Karpas-422 (cell line): Measurements from ENCODE around the gene HOXB7. TPM values are rescaled to one million over a fixed set of nuclear protein-coding genes. Genes with fewer than 3 reads are reported as not detected.

ENCODE experiments used
- DNase-seq: peaks from one replicate; pipeline ENCODE4 v3.0.0-alpha.2; 2015
- H2AFZ ChIP-seq: fragments of 200-600 bp; sonication (generic); 2 replicates; pipeline ENCODE4 v1.6.1; 2014; ENCODE audit warnings: antibody characterized with exemption, low read length, mixed read lengths
- H3K27ac ChIP-seq: fragments of 200-600 bp; sonication (generic); 2 replicates; pipeline ENCODE4 v1.5.1; 2014; ENCODE audit warnings: mild to moderate bottlenecking, low read length, moderate library complexity
- H3K27me3 ChIP-seq: fragments of 200-600 bp; sonication (generic); 2 replicates; pipeline ENCODE4 v1.6.1; 2014; ENCODE audit warnings: low read length, mixed read lengths
- H3K36me3 ChIP-seq: fragments of 200-600 bp; sonication (generic); 2 replicates; pipeline ENCODE4 v1.6.1; 2014; ENCODE audit warnings: low read length, mixed read lengths; ENCODE audit not compliant: insufficient read depth
- H3K4me1 ChIP-seq: fragments of 200-600 bp; sonication (generic); 2 replicates; pipeline ENCODE4 v1.6.1; 2014; ENCODE audit warnings: mild to moderate bottlenecking, low read length, mixed read lengths
- H3K4me2 ChIP-seq: fragments of 200-600 bp; sonication (generic); 2 replicates; pipeline ENCODE4 v1.6.1; 2014; ENCODE audit warnings: low read length, low read depth, mild to moderate bottlenecking; ENCODE audit not compliant: poor library complexity, severe bottlenecking
- H3K4me3 ChIP-seq: fragments of 200-600 bp; sonication (generic); 2 replicates; pipeline ENCODE4 v1.5.1; 2014; ENCODE audit warnings: mild to moderate bottlenecking, antibody characterized with exemption, low read length, mixed read lengths
- H3K79me2 ChIP-seq: fragments of 200-600 bp; sonication (generic); 2 replicates; pipeline ENCODE4 v1.6.1; 2014; ENCODE audit warnings: mild to moderate bottlenecking, low read length, mixed read lengths
- H3K9ac ChIP-seq: fragments of 200-600 bp; sonication (generic); 2 replicates; pipeline ENCODE4 v1.6.0; 2014; ENCODE audit warnings: low read length
- H3K9me2 ChIP-seq: fragments of 200-600 bp; sonication (generic), shearing (Covaris generic); replicated peaks from 2 replicates; pipeline ENCODE4 v1.6.0; 2014; ENCODE audit warnings: mild to moderate bottlenecking, low read length, moderate library complexity; ENCODE audit not compliant: insufficient read depth
- H3K9me3 ChIP-seq: fragments of 300-700, 200-600 bp; sonication (generic); 2 replicates; pipeline ENCODE4 v1.6.1; 2014; ENCODE audit warnings: low read length, mixed read lengths
- H4K20me1 ChIP-seq: fragments of 200-600 bp; sonication (generic); 2 replicates; pipeline ENCODE4 v1.6.1; 2014; ENCODE audit warnings: mild to moderate bottlenecking, antibody characterized with exemption, low read length, low read depth; ENCODE audit not compliant: insufficient read depth
- total RNA-seq: library from RNA; depleted of rRNA; stranded (reverse); fragments of >200 nt; shearing (Covaris generic); gene quantifications from 2 replicates; pipeline ENCODE4 v1.2.3, GENCODE V29; 2014; ENCODE audit warnings: low replicate concordance

The HOXB7 gene
- total RNA-seq, 1 experiment from 2014 or later, result 9.7 TPM

- Histone ChIP-seq H3K36me3 (no peaks in the 10 kb centered on the region), H3K9me3 (no peaks in the 10 kb centered on the region), H3K9me2 (no peaks in the 10 kb centered on the region), H2AFZ (no peak overlapping the region), H3K4me1 (no peaks in the 10 kb centered on the region), H3K4me2 (no peak overlapping the region), H3K79me2 (no peaks in the 10 kb centered on the region), H3K27me3 (no peaks in the 10 kb centered on the region), H3K27ac (no peak overlapping the region), H4K20me1 (no peaks in the 10 kb centered on the region), H3K4me3 (no peak overlapping the region), H3K9ac (no peak overlapping the region)
- DNase-seq, result no peak
Observed at GRCh38 chr17:48566717-48567116, 44.1 kb downstream of the HOXB7 start.

GRCh38 chr17:48565925-48566710, 44.7 kb downstream of the HOXB7 start:
- Histone ChIP-seq H2AFZ (no peak overlapping the region), H3K4me1 (no peaks in the 10 kb centered on the region), H3K4me2 (no peak overlapping the region), H3K9me2 (no peaks in the 10 kb centered on the region), H4K20me1 (no peaks in the 10 kb centered on the region), H3K36me3 (no peaks in the 10 kb centered on the region), H3K9ac (no peak overlapping the region), H3K27me3 (no peaks in the 10 kb centered on the region), H3K4me3 (no peak overlapping the region), H3K27ac (no peak overlapping the region), H3K9me3 (no peaks in the 10 kb centered on the region), H3K79me2 (no peaks in the 10 kb centered on the region)
- no peak for DNase-seq

GRCh38 chr17:48565022-48565554, 45.7 kb downstream of the HOXB7 start:
- no peaks in the 10 kb centered on the region for H3K27me3 ChIP-seq

GRCh38 chr17:48564188-48565021, 46.4 kb downstream of the HOXB7 start:
- no peaks in the 10 kb centered on the region for H3K4me1 ChIP-seq
- no peak overlapping the region for H3K27ac ChIP-seq
- H3K4me2 ChIP-seq, result no peak overlapping the region
- DNase-seq, result no peak
- no peak overlapping the region for H3K9ac ChIP-seq
- H4K20me1 ChIP-seq, result no peaks in the 10 kb centered on the region
- H3K4me3 ChIP-seq, result no peak overlapping the region
- H3K9me3 ChIP-seq, result no peaks in the 10 kb centered on the region
- no peaks in the 10 kb centered on the region for H3K27me3 ChIP-seq
- H2AFZ ChIP-seq, result no peak overlapping the region
- H3K79me2 ChIP-seq, result no peaks in the 10 kb centered on the region
- H3K36me3 ChIP-seq, result no peaks in the 10 kb centered on the region
- H3K9me2 ChIP-seq, result no peaks in the 10 kb centered on the region

More at GRCh38 chr17:48565022-48565554, 45.7 kb downstream of the HOXB7 start:
- Histone ChIP-seq H3K36me3 (no peaks in the 10 kb centered on the region), H3K9me2 (no peaks in the 10 kb centered on the region), H4K20me1 (no peaks in the 10 kb centered on the region), H3K4me1 (no peaks in the 10 kb centered on the region), H3K4me3 (no peak overlapping the region), H3K79me2 (no peaks in the 10 kb centered on the region), H3K27ac (no peak overlapping the region), H3K9me3 (no peaks in the 10 kb centered on the region), H3K9ac (no peak overlapping the region), H2AFZ (no peak overlapping the region), H3K4me2 (no peak overlapping the region)
- no peak for DNase-seq

GRCh38 chr17:48563867-48564187, 47.0 kb downstream of the HOXB7 start:
- H3K9ac ChIP-seq, result no peak overlapping the region
- no peak overlapping the region for H3K4me2 ChIP-seq
- no peak overlapping the region for H3K27ac ChIP-seq
- H3K4me1 ChIP-seq, result no peaks in the 10 kb centered on the region
- H3K27me3 ChIP-seq, result no peaks in the 10 kb centered on the region
- no peak overlapping the region for H2AFZ ChIP-seq
- no peaks in the 10 kb centered on the region for H3K79me2 ChIP-seq
- no peak for DNase-seq
- no peaks in the 10 kb centered on the region for H4K20me1 ChIP-seq
- no peaks in the 10 kb centered on the region for H3K36me3 ChIP-seq
- H3K4me3 ChIP-seq, result no peak overlapping the region
- no peaks in the 10 kb centered on the region for H3K9me2 ChIP-seq
- H3K9me3 ChIP-seq, result no peaks in the 10 kb centered on the region

GRCh38 chr17:48563385-48563838, 47.4 kb downstream of the HOXB7 start:
- Histone ChIP-seq H3K9me3 (no peaks in the 10 kb centered on the region), H3K27ac (no peak overlapping the region), H2AFZ (no peak overlapping the region), H3K79me2 (no peaks in the 10 kb centered on the region), H3K4me3 (no peak overlapping the region), H3K27me3 (no peaks in the 10 kb centered on the region), H3K4me2 (no peak overlapping the region), H3K9me2 (no peaks in the 10 kb centered on the region), H3K36me3 (no peaks in the 10 kb centered on the region), H3K4me1 (no peaks in the 10 kb centered on the region), H3K9ac (no peak overlapping the region), H4K20me1 (no peaks in the 10 kb centered on the region)
- DNase-seq, result no peak

- Histone ChIP-seq H3K36me3 (no peaks in the 10 kb centered on the region), H3K4me1 (no peaks in the 10 kb centered on the region), H3K9me3 (no peaks in the 10 kb centered on the region), H3K4me2 (no peak overlapping the region), H3K79me2 (no peaks in the 10 kb centered on the region), H3K4me3 (no peak overlapping the region), H3K27me3 (no peaks in the 10 kb centered on the region), H3K9ac (no peak overlapping the region), H3K27ac (no peak overlapping the region), H4K20me1 (no peaks in the 10 kb centered on the region), H3K9me2 (no peaks in the 10 kb centered on the region), H2AFZ (no peak overlapping the region)
- no peak for DNase-seq
Observed at GRCh38 chr17:48562934-48563333, 47.9 kb downstream of the HOXB7 start.
